Measurements from ENCODE around the gene KLHDC4. TPM values are rescaled to one million over a fixed set of nuclear protein-coding genes. Genes with fewer than 3 reads are reported as not detected.

Gene KLHDC4
- total and polyA plus RNA-seq, 12 donors, result 7.8 to 31.7 (median 13.5) TPM

DNA sequence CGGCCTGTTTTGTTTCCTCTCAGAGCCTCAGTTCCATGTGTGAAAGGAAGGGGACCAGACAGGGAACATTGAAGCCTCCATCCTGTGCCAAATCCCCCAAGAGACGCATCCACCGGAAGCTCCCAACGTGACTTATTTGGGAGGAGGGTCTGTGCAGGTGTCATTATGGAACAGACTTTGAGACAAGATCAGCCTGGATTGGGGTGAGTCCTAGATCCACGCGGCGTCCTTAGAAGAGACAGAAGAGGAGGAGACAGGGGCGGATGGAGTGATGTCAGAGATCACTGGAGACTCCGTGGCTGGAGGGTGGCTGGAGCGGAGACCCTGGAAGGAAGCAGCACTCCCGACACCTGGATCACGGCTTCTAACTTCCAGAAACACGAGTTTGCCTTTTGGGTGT, 80.0 kb downstream of the KLHDC4 start:
- peaks cover 0 to 8% (median 0%) of the 10 kb centered on the region in 9 donors for H3K4me1 ChIP-seq
- DNase-seq (no peak), ATAC-seq (no peak)
- no peak overlapping the region for H3K4me3 ChIP-seq
- H3K27ac ChIP-seq, result no peak overlapping the region
- intact Hi-C loops (cut with DNase I), result no loop called here
- H3K36me3 ChIP-seq, result no peaks in the 10 kb centered on the region
- peaks cover 0 to 82% (median 32%) of the 10 kb centered on the region in 7 donors for H3K27me3 ChIP-seq
- no peaks in the 10 kb centered on the region for H3K9me3 ChIP-seq
- TF ChIP-seq, protein P1, sequence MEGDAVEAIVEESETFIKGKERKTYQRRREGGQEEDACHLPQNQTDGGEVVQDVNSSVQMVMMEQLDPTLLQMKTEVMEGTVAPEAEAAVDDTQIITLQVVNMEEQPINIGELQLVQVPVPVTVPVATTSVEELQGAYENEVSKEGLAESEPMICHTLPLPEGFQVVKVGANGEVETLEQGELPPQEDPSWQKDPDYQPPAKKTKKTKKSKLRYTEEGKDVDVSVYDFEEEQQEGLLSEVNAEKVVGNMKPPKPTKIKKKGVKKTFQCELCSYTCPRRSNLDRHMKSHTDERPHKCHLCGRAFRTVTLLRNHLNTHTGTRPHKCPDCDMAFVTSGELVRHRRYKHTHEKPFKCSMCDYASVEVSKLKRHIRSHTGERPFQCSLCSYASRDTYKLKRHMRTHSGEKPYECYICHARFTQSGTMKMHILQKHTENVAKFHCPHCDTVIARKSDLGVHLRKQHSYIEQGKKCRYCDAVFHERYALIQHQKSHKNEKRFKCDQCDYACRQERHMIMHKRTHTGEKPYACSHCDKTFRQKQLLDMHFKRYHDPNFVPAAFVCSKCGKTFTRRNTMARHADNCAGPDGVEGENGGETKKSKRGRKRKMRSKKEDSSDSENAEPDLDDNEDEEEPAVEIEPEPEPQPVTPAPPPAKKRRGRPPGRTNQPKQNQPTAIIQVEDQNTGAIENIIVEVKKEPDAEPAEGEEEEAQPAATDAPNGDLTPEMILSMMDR (IDR thresholded peaks at IDR 0.05), result no peak
- WGBS, 2 donors, result 60 to 61% methylated on average over 13 of the region's 13 CpGs

DNA sequence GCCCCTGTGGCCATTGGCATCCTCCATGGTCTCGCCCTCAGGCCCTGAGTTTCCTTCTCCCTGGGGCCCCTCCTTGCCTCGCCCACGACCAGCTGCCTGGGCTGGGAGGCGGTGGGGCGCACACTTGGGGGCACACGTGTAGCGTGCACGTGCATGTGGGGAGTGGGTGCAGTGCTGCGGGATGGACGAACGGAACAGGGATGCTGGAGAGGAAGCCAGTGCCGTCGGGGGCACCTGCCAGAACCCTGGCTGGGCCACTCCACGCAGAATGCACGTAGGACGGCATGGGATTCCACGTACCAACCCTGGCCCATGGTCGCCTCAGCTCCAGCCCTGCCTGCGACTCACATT, 80.4 kb downstream of the KLHDC4 start:
- H3K27ac ChIP-seq, result no peak overlapping the region
- intact Hi-C loops (cut with DNase I), result no loop called here
- DNase-seq (no peak), ATAC-seq (no peak)
- H3K4me3 ChIP-seq, result no peak overlapping the region
- peaks cover 0 to 8% (median 0%) of the 10 kb centered on the region in 9 donors for H3K4me1 ChIP-seq
- no peaks in the 10 kb centered on the region for H3K9me3 ChIP-seq
- peaks cover 0 to 80% (median 35%) of the 10 kb centered on the region in 7 donors for H3K27me3 ChIP-seq
- 82 to 83% methylated on average over 19 of the region's 19 CpGs for WGBS, 2 donors
- TF ChIP-seq, protein P1 (IDR thresholded peaks at IDR 0.05), result no peak
- no peaks in the 10 kb centered on the region for H3K36me3 ChIP-seq

DNA sequence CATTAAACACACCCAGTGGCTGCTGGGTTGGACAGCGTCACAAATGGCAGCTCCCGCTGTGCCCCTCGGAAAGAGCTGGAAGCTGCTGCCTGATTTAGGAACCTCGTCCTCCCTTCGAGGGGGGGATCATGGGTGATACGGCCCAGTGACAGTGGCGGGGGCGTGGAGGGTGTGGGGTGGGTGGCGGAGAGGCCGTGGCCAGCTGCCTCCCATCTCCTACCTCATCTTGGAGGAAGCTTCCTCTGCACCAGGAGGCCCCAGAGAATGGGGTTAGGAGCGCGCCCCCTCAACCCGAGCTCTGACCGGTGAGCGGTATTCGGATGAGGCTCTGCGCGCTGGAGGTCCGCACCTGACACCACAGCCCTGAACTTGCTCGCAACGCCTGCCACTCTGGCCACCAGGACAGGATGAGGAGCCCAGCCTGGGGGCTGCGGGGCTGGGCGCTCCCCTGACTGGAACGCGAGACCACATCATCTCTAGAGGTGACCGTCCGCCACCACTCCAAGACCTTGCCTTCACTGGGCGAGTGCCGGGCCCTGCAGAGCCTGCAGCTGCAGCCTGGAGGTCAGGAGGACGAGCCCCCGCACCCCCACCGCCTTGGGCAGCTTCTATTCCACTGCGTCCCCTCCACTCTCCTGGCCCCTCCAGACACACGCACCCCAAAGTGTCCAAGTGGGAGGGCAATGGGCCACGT, 80.9 kb downstream of the KLHDC4 start:
- Histone ChIP-seq H3K36me3 (no peaks in the 10 kb centered on the region), H3K27me3 (peaks cover 0 to 78% (median 37%) of the 10 kb centered on the region in 7 donors), H3K4me3 (no peak overlapping the region), H3K27ac (no peak overlapping the region), H3K9me3 (no peaks in the 10 kb centered on the region), H3K4me1 (peaks cover 0 to 8% (median 0%) of the 10 kb centered on the region in 9 donors)
- intact Hi-C loops (cut with DNase I), result no loop called here
- ATAC-seq (no peak), DNase-seq (no peak)
- WGBS, 2 donors, result 86% methylated on average over 35 of the region's 35 CpGs
- TF ChIP-seq, protein P1 (IDR thresholded peaks at IDR 0.05), result no peak

DNA sequence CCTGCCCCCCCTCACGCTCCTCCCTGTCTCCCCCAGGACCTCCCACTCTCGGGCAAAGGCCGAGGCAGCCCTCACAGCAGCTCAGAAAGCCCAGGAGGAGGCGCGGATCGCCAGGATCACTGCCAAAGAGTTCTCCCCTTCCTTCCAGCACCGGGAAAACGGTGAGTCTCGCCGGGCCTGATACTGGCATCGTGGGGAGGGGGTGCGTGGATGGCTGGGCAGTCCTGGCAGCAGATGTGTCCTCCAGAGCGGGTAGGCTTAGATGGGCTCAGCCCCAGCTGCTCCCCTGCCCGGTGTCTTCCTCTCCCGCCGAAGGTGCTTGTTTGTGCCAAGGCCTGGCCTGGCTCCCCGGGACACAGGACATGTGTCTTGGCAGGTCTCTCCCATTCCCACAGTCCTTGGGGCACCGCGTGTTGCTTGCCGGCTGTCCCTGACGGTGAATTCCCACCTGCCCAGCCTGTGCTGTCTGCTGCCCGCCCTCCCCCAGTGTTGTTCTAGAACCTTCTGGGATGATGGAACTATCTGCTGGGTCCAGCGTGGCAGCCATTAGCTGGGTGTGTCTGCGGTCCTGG, 81.6 kb downstream of the KLHDC4 start:
- Histone ChIP-seq H3K27me3 (peaks cover 0 to 79% (median 36%) of the 10 kb centered on the region in 7 donors), H3K36me3 (no peaks in the 10 kb centered on the region), H3K4me3 (no peak overlapping the region), H3K4me1 (peaks cover 0 to 8% (median 0%) of the 10 kb centered on the region in 9 donors), H3K9me3 (no peaks in the 10 kb centered on the region), H3K27ac (no peak overlapping the region)
- intact Hi-C loops (cut with DNase I), result no loop called here
- 81 to 82% methylated on average over 24 of the region's 24 CpGs for WGBS, 2 donors
- ATAC-seq (no peak), DNase-seq (no peak)
- TF ChIP-seq, protein P1 (IDR thresholded peaks at IDR 0.05), result no peak

Data from heart right ventricle (tissue), 16 donors.